GM18517 (cell line): ENCODE results near the gene PAIP1.
A peak's percentile ranks its signal among the peaks of the same experiment; 100 is the strongest.
"Not testable (repeated sequence)": the region's sequence is repeated elsewhere in the genome, so short reads cannot be mapped to it uniquely, and the experiment has no call there.

Source experiments
- ATAC-seq: cut with Tn5 transposase; IDR thresholded peaks from one replicate; pipeline ENCODE4 v1.9.1; 2021; ENCODE audit warnings: mild to moderate bottlenecking, moderate library complexity; ENCODE audit not compliant: unreplicated experiment

Gene PAIP1, protein sequence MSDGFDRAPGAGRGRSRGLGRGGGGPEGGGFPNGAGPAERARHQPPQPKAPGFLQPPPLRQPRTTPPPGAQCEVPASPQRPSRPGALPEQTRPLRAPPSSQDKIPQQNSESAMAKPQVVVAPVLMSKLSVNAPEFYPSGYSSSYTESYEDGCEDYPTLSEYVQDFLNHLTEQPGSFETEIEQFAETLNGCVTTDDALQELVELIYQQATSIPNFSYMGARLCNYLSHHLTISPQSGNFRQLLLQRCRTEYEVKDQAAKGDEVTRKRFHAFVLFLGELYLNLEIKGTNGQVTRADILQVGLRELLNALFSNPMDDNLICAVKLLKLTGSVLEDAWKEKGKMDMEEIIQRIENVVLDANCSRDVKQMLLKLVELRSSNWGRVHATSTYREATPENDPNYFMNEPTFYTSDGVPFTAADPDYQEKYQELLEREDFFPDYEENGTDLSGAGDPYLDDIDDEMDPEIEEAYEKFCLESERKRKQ

DNA sequence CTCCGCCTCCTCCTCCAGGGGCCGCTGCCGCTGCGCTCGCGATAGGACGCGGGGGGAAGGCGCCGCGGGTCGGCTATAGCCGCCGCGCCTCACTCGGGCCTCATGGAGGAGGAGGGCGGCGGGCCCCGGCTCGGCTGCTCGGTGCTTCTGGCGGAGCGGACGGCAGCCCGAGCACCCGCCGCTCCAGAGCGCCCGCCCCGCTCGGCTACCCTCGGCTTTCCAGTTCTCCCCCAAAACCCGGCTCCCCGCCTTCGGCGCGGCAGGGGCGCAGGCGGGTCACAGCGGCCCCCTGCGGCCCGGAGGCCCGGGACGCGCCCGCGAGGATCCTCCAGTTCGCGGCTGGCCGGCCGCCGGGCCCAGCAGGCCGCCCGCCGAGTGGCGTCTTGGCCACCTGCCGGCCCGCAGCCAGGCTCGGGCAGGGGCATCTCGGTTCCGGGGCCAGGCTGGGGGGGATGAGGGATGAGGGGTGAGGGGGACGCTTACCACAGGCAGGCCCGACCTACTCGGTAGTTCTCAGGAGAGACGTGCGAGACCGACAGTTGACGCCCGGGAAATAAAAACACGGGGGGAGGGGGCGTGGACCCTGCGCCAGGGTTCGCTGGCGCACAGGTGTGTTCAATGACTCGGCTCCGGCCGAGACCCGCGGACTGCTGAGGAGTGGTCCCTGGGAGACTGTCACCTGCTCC is at the start of gene PAIP1:
TSS of gene PAIP1 (minus strand) at position 221 of the 686 bp plus-strand sequence. CDS start 231 bp downstream, outside the sequence.
- ATAC-seq, result peak; percentile 89

- ATAC-seq, result no peak
Measured at GRCh38 chr5:43606351-43606750, 49.5 kb upstream of the PAIP1 start.

DNA sequence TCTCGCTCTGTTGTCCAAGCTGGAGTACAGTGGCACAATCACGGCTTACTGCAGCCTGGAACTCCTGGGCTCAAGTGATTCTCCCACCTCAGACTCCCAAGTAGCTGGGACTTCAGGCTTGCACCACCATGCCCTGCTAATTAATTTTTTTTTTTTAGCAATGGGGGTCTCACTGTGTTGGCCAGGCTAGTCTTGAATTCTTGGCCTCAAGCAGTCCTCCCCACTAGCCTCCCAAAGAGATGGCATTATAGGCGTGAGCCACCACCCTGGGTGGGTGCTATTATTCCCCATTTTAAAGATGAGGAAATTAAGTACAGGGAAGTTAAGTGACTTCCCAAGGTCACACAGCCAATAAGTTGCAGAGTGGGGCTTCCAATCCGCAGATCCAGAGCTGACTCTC is 47.8 kb upstream of the PAIP1 start:
- no peak for ATAC-seq

GRCh38 chr5:43603344-43604217 is 46.7 kb upstream of the PAIP1 start:
- peak; percentile 62 for ATAC-seq

DNA sequence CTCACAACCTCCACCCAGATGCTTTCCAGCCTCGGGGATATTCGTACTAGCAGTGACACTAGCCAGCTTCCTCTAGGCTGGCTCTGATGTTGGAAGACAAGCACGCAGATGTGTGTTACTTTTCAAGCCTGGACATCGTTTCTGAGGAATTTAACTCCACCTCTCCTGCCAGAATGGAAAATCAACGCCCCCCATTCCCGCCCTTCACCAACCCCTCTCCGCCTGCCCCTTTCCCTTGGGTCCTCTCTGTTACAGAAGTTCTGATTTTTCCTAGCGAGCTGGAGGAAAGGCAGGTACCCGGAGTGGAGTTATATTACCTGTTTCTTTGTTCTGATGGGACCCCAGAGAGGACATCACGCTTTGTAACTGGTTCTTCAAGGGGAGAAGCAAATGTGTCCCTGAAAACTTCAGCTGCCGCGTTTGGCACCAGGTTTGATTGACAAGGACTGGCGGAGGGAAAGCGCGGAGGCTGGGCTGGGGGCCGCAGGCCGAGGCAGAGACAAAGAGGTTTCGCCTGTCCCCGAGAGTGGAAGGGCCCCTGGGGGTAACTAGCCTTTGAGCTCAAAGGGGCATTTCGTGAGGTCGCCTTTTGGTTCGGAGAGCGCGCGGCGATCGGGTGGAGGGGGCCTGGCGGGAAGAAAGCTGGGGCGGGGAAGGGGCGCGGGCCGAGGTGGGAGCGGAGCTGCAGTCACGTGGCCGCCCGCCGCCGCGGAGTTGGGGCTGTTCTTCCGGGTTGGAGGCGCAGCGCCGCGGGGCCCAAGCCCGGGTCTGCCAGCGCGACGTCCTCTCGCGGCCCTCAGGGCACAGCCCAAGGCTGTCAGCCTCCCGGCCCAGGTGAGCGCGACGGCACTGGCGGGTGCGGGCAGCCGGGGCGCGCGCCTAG is 45.8 kb upstream of the PAIP1 start, which contains the start of gene NNT:
TSS of gene NNT (plus strand) at position 720 of the 883 bp plus-strand sequence. CDS start 6,016 bp downstream, outside the sequence.
- ATAC-seq, result peak; percentile 61

- ATAC-seq, result peak; percentile 36
Measured at GRCh38 chr5:43601454-43602260, 44.8 kb upstream of the PAIP1 start.

DNA sequence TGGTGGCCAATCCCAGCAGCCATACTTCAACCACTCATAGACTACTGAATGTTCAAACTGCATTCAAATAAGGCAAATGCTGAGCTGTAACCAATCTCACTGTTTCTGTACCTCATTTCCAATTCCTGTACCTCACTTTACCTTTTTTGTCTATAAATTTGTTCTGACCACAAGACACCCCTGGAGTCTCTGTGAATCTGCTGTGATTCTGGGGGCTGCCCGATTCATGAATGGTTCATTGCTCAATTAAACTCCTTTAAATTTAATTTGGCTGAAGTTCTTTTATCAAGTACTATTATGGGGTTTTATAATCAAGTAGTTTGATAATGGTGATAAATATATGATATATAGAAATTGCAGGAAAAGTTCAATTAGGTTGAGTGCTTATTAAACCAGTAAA is 42.0 kb upstream of the PAIP1 start:
- ATAC-seq, result not testable (repeated sequence)

DNA sequence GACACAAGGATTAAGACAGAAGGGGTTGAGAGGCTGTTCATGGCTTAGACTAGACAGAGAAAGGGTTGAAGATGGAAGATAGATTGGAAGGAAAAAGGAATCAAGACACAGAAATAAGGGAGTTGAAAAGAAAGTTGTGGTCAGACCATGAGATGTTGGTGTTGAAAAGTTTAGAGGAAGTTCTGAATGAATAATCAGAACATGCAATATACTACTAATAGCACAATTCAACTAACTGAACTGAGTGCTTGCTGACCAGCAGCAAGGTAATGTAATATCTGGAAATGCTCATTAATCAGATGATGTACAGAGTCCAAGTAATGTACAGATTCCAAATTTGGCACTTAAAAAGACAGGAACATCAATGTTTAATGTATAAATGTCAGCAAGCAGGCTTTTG is 35.5 kb upstream of the PAIP1 start:
- no peak for ATAC-seq

GRCh38 chr5:43590700-43591099 is 33.8 kb upstream of the PAIP1 start:
- ATAC-seq, result no peak

- no peak for ATAC-seq
Measured at GRCh38 chr5:43589310-43589709, 32.4 kb upstream of the PAIP1 start.

GRCh38 chr5:43588842-43589241 is 32.0 kb upstream of the PAIP1 start:
- ATAC-seq, result no peak

- no peak for ATAC-seq
Measured at GRCh38 chr5:43584166-43584699, 27.4 kb upstream of the PAIP1 start.

- ATAC-seq, result no peak
Measured at GRCh38 chr5:43583724-43584123, 26.8 kb upstream of the PAIP1 start.

- no peak for ATAC-seq
Measured at GRCh38 chr5:43582082-43583005, 25.5 kb upstream of the PAIP1 start.

- no peak for ATAC-seq
Measured at GRCh38 chr5:43581398-43581797, 24.5 kb upstream of the PAIP1 start.

DNA sequence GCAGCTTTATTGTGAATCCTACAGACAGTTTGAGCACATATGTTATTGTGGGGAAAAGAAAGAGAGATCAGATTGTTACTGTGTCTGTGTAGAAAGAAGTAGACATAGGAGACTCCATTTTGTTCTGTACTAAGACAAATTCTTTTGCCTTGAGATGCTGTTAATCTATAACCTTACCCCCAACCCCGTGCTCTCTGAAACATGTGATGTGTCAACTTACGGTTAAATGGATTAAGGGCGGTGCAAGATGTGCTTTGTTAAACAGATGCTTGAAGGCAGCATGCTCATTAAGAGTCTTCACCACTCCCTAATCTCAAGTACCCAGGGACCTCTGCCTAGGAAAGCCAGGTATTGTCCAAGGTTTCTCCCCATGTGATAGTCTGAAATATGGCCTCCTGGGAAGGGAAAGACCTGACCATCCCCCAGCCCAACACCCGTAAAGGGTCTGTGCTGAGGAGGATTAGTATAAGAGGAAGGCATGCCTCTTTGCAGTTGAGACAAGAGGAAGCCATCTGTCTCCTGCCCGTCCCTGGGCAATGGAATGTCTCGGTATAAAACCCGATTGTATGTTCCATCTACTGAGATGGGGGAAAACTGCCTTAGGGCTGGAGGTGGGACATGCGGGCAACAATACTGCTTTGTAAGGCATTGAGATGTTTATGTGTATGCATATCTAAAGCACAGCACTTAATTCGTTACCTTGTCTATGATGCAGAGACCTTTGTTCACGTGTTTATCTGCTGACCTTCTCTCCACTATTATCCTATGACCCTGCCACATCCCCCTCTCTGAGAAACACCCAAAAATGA is 23.7 kb upstream of the PAIP1 start:
- ATAC-seq, result not testable (repeated sequence)

GRCh38 chr5:43573058-43573457 is 16.2 kb upstream of the PAIP1 start:
- no peak for ATAC-seq
